Keratinocyte (primary cell): ENCODE measurements around the gene FAM107B.

Experiments
- EZH2 ChIP-seq: IDR thresholded peaks from one replicate; pipeline ENCODE4 v1.6.1; 2012; ENCODE audit warnings: inconsistent platforms, mild to moderate bottlenecking, low read length, moderate library complexity
- TF ChIP-seq, protein P1 (sequence below), 3 experiments: IDR thresholded peaks in 1 of 3; conservative IDR thresholded peaks in 1 of 3; optimal IDR thresholded peaks in 1 of 3; 2 replicates in 2 of 3; 3 replicates in 1 of 3; pipeline versions ENCODE3 to v1.5.1; 2011; ENCODE audit warnings: low read length in 3 of 3, mild to moderate bottlenecking in 3 of 3, moderate library complexity in 2 of 3, control low read depth in 1 of 3, inconsistent platforms in 1 of 3; ENCODE audit not compliant: insufficient read depth in 2 of 3; ENCODE audit errors: extremely low read depth in 1 of 3

DNA sequence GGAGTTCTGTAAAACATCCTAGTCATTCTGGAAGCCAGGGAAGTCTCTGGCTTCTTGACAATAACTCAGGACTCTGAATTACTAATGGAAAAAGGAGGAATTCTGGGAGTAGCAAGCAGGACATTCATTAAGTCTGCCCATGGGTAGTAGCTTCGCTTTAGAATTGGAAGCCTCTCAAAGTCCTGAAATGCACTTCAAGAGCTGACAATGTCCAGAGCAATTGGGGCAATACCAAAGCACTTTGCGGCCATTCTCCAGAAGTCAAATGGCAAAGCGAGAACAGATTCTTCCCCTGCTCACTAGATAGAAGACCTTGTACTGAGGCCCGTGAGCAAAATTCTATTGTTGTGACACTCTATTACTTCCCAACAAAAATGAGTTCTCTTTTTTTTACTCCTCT, 293.7 kb downstream of the FAM107B start:
- TF ChIP-seq, protein P1, sequence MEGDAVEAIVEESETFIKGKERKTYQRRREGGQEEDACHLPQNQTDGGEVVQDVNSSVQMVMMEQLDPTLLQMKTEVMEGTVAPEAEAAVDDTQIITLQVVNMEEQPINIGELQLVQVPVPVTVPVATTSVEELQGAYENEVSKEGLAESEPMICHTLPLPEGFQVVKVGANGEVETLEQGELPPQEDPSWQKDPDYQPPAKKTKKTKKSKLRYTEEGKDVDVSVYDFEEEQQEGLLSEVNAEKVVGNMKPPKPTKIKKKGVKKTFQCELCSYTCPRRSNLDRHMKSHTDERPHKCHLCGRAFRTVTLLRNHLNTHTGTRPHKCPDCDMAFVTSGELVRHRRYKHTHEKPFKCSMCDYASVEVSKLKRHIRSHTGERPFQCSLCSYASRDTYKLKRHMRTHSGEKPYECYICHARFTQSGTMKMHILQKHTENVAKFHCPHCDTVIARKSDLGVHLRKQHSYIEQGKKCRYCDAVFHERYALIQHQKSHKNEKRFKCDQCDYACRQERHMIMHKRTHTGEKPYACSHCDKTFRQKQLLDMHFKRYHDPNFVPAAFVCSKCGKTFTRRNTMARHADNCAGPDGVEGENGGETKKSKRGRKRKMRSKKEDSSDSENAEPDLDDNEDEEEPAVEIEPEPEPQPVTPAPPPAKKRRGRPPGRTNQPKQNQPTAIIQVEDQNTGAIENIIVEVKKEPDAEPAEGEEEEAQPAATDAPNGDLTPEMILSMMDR (optimal IDR thresholded peaks at IDR 0.05 in 1 of 3, IDR thresholded peaks at IDR 0.05 in 1 of 3, conservative IDR thresholded peaks at IDR 0.05 in 1 of 3; ENCODE audit: extremely low read depth in 1 of 3, insufficient read depth in 2 of 3, low read length in 3 of 3) = no peak
- TF ChIP-seq EZH2 = no peak
